ENCODE results near the gene ZNF532. TPM values are rescaled to one million over a fixed set of nuclear protein-coding genes. Genes with fewer than 3 reads are reported as not detected.

ZNF532 gene
- total and polyA plus RNA-seq, 8 donors, result 5.7 to 21.2 (median 8.8) TPM

DNA sequence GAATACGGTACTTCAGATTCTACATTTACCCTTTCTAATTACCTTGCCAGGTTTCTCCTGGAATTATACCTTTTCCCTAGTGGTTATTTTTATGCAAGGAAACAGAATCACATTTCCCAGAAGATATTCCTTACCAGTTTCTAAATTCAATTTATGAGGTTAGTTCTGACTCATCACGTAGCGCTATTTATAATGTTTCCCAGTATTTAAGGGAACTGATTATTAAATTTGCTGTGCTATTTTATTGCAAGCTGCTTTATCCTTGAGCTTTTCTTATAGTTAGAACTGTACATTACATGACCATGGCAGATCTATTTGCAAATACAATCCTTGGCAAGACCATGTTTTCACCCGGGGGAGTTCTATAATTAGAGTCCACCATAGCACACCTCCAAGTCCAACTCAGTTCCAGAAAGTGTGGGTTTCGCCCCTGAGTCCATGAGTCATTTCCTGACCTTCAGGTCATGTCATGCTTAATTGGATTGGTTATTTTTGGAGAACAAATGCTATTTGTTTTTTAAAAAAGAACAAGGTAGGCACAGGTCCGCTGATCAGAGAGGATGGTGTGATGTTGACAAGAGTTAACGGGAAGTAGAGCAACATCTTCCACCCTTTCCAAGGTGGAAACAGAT, 126.6 kb downstream of the ZNF532 start:
- H3K27me3 ChIP-seq, result no peaks in the 10 kb centered on the region
- H3K4me1 ChIP-seq, result peaks cover 0 to 17% (median 5%) of the 10 kb centered on the region in 3 donors
- intact Hi-C loops (cut with DNase I), result no loop called here
- TF ChIP-seq, protein P1, sequence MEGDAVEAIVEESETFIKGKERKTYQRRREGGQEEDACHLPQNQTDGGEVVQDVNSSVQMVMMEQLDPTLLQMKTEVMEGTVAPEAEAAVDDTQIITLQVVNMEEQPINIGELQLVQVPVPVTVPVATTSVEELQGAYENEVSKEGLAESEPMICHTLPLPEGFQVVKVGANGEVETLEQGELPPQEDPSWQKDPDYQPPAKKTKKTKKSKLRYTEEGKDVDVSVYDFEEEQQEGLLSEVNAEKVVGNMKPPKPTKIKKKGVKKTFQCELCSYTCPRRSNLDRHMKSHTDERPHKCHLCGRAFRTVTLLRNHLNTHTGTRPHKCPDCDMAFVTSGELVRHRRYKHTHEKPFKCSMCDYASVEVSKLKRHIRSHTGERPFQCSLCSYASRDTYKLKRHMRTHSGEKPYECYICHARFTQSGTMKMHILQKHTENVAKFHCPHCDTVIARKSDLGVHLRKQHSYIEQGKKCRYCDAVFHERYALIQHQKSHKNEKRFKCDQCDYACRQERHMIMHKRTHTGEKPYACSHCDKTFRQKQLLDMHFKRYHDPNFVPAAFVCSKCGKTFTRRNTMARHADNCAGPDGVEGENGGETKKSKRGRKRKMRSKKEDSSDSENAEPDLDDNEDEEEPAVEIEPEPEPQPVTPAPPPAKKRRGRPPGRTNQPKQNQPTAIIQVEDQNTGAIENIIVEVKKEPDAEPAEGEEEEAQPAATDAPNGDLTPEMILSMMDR (IDR thresholded peaks at IDR 0.05), result no peak
- no peaks in the 10 kb centered on the region for H3K36me3 ChIP-seq
- DNase-seq (no peak), ATAC-seq (peak in 1 of 4 donors; percentile 18), FAIRE-seq (no peak)
- H3K27ac ChIP-seq, result peak overlapping the region in 2 of 4 donors; percentile 68 to 74
- no peaks in the 10 kb centered on the region for H3K9me3 ChIP-seq
- WGBS, 2 donors, result 69 to 82% methylated on average over 7 of the region's 7 CpGs
- no peak overlapping the region for H3K4me3 ChIP-seq

DNA sequence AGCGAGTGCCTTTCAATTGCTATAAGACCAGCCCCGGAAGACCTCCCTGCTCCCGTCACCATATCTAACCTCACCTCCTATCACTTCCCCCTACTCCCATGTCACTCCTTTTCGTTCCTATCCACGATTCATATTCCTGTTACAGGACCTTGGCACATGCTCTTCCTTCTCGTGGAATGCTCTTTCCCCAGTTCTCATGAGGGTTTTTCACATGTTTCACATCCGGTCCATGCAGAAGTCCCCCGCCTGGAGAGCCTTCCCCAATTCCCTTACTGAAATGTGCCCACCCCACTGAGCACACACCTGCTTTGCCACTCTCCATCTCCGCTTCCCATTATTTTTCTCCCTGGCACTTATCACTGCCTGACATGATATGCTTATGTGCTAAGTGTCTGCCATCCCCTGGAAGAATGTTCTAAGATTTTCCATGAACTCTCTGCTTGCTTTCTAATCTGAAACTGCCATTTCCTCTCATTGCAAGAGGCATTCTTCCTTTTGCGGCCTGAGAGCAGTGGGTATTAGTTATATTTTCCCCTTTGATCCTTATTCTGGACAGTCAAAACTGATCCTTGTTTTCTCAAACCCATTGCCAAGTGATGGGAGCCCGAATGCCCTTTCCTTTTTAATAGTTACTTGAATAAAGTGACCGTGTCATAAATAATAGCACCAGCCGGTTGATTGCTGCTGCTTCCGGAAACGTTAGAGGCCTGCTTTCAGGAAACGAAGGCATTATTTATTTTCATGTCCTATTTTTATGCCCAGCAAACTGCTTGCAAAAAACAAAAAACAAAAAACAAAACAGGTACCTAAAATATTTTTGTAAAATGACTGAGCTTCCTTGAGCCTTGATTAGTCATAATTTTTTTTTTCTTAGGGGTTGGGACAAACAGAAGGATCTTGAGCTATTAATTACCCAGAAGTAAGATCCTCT, 127.9 kb downstream of the ZNF532 start:
- Histone ChIP-seq H3K27ac (peak overlapping the region in 2 of 4 donors; percentile 68 to 74), H3K36me3 (no peaks in the 10 kb centered on the region), H3K4me1 (peaks cover 0 to 17% (median 5%) of the 10 kb centered on the region in 3 donors), H3K9me3 (no peaks in the 10 kb centered on the region), H3K27me3 (no peaks in the 10 kb centered on the region), H3K4me3 (no peak overlapping the region)
- DNase-seq (no peak), FAIRE-seq (no peak), ATAC-seq (peak in 2 of 4 donors; percentile 8 to 20)
- TF ChIP-seq, protein P1 (IDR thresholded peaks at IDR 0.05), result no peak
- intact Hi-C loops (cut with DNase I), result no loop called here
- 60 to 67% methylated on average over 15 to 16 of the region's 16 CpGs for WGBS, 2 donors

DNA sequence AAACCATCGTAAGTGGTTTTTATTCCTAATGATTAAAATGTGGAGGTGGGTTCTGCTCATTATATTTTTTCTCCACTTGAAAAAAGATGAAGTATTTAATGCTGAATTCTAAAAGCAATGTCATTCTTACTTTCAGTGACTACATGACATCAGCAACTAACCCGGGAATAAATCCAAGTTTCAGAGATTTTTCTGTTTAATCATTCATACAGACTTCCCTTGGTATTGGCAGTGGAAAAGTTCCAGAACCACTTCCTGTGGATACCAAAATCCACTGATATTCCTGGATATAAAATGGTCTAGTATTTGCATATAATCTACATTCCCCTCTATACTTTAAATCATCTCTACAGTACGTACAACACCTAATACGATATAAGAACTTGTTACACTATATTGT, 128.6 kb downstream of the ZNF532 start:
- ATAC-seq (peak; percentile 58 to 84 (median 82)), DNase-seq (no peak), FAIRE-seq (peak; percentile 59)
- Histone ChIP-seq H3K36me3 (no peaks in the 10 kb centered on the region), H3K27me3 (no peaks in the 10 kb centered on the region), H3K9me3 (no peaks in the 10 kb centered on the region), H3K4me3 (no peak overlapping the region), H3K27ac (peak overlapping the region in 2 of 4 donors; percentile 68 to 74), H3K4me1 (peaks cover 0 to 17% (median 5%) of the 10 kb centered on the region in 3 donors)
- intact Hi-C loops (cut with DNase I), result no loop called here
- 28 to 37% methylated on average over 4 of the region's 4 CpGs for WGBS, 2 donors
- TF ChIP-seq, protein P1 (IDR thresholded peaks at IDR 0.05), result no peak

DNA sequence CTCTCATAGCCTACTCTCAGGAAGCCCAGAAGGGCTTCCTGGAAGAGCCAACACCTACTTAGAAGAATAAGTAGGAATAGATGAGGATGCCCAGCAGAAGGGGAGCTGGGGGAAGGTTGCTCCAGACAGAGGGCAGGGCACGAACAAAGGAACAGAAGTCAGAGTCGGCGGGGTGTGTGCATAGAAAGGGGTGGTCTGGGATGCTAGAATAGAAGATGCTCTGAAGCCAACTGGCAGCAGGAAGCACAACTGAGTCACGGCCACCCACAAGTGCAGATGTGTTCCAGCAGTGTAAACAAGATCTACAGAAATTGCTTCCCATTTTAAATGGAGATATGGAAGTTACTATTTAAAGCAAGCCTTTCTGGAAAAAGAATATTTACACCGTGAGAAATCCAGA, 131.0 kb downstream of the ZNF532 start:
- H3K27me3 ChIP-seq, result no peaks in the 10 kb centered on the region
- H3K9me3 ChIP-seq, result no peaks in the 10 kb centered on the region
- no peak overlapping the region for H3K27ac ChIP-seq
- WGBS, 2 donors, result 77% methylated on average over 5 of the region's 5 CpGs
- TF ChIP-seq, protein P1 (IDR thresholded peaks at IDR 0.05), result no peak
- no peak for DNase-seq
- no peaks in the 10 kb centered on the region for H3K36me3 ChIP-seq
- peaks cover 0 to 17% (median 5%) of the 10 kb centered on the region in 3 donors for H3K4me1 ChIP-seq
- no peak overlapping the region for H3K4me3 ChIP-seq
- no peak for FAIRE-seq
- no peak for ATAC-seq
- intact Hi-C loops (cut with DNase I), result no loop called here
